Renal cortical epithelial cell (primary cell): ENCODE measurements around the gene MAN1C1. TPM values are rescaled to one million over a fixed set of nuclear protein-coding genes. Genes with fewer than 3 reads are reported as not detected.
A peak's percentile ranks its signal among the peaks of the same experiment; 100 is the strongest.

Experiments
- DNase-seq: peaks from one replicate; pipeline ENCODE4 v3.0.0-alpha.2; 2011; ENCODE audit warnings: low read depth
- total RNA-seq: library from RNA; depleted of rRNA; stranded (reverse); fragments of >200 nt; gene quantifications from 2 replicates; pipeline ENCODE4 v1.2.3, GENCODE V29; 2014

The MAN1C1 gene
- total RNA-seq, 1 donor from 2014 or later = 0.10 TPM

DNA sequence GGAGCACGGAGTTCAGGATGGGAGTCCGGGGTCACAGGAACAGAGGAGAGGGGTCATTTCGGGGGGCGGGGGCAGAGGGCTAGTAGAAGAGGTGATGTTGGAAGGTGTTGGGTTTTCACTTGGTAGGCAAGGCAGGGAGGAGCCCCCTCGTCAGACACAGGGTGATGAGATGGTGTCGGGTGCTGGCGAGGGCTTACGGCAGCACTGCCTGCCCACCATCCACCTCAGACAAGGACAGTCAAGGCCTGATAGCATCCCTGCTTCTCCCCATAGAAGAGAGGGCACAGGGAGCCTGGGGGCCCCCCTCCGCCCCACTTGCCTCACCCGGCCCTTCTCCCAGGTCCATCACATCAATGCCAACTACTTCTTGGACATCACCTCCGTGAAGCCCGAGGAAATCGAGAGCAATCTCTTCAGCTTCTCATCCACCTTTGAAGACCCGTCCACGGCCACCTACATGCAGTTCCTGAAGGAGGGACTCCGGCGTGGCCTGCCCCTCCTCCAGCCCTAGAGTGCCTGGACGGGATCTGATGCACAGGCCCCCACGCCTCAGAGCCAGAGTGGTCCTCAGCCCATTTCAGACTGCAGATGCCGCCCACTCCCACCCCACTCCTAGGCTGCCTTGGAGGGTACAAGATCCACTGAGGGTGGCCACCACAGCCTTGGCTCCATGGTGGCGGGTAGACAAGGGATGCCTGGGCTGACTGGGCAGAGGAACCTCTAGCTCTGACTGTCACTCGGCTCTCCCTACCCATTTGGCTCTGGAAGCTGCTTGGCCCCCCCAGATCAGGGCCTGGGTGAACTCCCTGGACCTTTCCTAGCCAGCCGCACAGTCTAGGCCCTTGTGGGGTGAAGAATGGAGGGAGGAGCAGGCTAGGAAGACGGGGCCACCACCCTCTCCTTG is 198.9 kb downstream of the MAN1C1 start:
- DNase-seq = no peak

DNA sequence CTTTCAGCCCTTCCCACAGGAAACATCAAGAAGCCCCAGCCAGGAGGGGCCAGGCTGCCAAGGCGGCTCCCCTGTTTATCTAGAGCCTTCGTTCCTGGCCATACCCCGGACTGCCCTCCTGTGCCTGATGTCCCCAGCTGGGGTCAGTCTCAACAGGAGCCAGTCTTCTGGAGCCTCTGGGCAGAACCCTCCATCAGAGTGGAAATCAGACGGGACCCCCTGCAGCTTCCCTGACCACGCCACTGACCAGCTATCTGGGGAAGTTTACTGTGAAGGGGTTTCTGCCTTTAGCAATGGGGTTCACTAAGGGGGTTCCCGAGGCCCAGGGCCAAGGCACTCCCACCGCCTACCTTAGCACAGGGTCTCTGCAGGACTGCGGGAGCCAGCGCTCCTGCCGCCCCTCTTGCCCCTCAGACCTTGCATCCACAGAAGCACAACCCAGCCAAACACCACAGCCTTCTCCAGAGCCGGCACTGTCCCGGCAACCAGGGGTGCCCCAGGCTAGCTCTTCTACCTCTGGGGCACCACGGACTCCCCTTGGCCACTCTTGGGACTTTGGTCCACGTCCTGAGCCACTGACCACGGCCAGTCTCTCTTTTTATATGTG is 199.6 kb downstream of the MAN1C1 start:
- DNase-seq = no peak

DNA sequence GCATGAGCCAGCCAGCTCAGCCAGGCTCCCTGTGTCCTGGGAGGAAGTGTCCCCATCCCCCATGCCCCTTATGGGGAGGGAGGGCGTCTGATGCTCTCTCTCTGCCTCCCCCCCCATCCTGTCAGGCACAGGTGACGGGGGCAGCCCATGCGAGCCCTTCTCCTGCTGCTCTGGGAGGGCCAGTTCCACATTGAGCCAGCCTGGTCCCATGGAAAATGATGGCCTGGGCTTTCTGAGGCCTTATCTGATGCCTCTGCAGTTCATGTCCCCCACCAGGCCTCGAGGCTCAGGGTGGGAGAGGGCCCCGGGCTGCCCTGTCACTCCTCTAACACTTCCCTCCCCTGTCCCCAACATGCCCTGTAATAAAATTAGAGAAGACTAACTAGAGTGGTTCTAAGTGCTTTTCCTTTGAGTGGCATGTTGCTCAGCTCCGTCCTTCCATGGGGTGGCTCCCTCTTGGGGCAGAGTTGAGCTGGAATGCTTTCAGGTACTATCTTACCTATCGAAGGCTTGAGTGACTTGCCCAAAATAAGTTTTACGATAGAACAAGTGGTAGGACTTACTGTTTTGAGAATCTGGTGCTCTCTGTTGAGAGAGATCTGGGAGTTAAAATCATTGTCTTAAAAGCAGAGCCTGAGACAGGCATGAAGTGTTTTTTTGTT is 201.4 kb downstream of the MAN1C1 start:
- no peak for DNase-seq

DNA sequence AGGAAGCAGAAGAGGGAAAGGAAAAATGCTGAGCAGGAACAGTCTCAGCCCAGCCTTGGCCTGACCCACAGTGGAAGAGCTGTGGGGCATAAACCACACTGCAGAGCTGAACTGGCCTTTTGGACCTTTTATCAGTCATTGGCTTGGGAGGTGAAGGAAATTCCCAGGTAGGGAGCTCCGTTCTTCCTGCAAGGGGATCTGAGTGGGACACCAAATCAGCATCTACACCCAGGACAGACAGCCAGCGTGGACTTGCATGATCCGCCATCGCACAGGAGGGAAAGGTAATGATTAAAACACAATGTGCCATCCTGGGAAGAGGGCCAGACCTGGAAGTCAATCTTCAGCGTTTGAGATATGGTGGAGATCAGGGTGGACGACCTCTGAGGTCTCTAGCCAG is 202.0 kb downstream of the MAN1C1 start:
- DNase-seq = no peak

DNA sequence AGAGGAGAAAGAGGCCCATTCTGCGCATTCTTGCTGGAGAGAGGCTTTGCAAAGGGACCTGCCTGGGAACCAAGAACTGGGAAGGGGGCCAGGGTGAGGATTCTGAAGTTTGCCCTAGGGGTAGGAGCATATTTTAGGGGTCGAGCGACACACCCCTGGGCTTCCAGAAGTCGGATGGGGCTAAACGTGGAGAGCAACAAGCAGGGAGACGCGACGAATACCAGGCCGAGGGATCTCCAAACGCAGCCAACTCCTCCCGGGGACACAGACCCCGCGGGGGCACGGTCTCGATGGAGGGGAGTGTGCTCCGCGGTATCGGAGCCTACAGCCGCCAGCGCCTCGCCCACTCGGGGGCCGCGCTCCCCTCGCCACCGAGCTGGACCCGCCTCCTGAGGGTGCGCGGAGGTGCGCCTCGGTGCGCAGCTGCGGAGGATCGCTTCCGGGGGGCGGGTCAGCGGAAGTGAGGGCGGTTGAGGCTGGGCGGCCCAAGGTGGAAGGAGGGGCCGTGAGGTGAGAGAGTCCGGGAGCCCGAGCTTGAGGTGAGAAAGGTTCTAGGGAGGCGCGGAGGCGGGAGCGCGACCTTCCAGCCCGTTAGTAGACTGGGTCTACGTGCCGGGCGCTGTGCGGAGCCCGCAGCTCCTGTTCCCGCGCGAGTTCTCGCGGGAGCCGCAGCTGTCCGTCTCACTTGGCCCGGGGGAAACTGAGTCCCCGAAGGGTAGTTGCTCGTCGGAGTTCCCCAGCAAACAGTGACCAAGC is 203.1 kb downstream of the MAN1C1 start, which contains the start of gene MTFR1L:
TSS of gene MTFR1L (plus strand) at position 464 of the 756 bp plus-strand sequence. CDS start 3,151 bp downstream, outside the sequence.
- peak; percentile 64 for DNase-seq

DNA sequence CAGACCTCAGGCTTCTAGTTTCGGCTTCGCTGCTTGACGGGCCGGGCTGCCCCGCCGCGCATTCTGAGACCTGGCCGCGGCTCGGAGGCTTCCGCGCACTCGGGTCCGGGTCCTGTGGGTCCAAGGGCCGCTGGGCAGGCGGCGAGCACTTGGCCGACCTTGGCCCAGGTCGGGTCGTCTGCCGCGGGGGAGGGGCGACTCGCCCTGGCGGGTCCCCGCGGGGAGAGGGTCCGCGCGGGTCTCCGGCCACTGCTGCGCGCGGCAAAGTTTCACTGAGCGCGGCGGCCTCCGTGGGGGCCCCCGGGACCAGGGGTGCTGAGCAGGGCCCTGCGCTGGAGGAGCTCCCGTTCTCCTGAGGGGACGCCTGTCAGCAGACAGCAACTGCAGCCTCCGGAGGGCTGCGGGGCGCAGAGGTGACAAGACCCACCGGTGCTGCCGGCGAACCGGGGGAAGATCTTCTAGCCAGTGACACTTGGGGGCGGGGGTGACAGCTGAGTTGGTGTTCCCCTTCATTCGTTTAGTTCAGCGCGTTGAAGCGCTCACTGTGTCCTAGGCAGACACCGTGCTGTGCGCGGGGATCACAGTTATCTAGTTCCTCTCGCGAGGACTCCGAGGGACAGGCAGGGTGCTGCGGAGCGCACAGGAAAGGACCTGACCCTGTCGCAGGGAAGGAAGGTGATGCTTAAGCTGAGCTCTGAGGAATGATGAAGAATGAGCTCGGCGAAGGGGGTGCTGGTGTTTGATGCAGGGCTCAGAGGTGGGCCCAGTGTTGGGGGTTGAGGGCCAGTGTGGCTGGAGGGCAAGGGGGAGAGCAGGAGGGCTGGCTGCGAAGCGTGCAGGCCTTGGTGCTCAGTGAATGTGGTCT is 203.9 kb downstream of the MAN1C1 start:
- peak; percentile 48 for DNase-seq

DNA sequence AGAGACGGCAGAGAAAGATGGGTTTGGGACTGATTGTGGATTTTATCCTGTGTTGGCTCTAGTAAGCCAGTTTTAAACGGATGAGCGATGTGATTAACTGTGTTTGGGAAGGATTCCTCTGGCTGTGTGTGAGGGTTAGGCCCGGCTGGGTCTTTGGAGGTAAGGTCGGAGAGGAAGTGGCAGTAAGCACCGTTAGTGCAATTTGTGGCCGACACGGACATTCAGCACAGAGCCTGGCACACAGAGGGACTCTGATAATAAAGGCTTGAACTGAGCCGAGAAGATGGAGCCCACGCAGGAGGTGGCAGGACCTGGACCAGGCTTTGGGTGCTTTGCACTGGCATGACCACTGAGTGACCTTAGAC is 204.5 kb downstream of the MAN1C1 start:
- DNase-seq = no peak

DNA sequence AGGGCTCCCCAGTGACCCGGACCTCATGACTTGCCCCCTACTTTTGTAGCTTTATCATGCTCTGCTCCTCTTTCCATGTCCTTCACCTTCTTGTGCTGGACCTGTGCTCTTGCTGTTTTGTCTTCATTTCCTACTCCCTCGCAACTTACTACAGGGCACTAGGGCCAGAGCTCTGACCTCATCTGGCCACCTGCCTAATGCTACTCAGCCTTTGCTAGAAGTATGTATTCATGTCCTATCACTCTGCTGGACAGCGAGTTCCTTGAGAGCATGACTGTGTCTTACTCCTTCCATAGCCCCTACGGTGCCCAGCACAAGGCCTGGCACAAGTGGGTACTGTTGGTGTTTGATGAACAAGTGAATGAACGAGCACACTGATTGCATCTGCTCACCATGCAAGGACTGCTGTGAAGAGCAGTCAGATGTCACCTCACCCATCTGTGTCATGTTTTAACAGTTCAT is 205.1 kb downstream of the MAN1C1 start:
- DNase-seq = peak; percentile 36

DNA sequence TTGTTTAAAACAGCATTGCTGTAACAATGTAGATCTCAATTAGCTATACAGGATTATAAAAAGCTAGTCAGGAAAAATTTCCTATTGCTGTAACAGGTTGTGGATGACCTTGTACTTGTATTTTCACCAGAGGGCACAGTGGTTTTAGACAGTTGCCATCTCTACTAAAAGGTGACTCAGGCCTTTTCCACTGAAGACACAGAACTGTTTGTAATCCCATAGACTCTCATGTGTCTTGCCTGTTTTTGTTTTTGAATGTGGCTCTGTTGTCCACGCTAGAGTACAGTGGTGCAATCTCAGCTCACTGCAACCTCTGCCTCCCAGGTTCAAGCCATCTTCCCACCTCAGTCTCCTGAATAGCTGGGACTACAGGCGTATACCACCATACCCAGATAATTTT is 209.0 kb downstream of the MAN1C1 start:
- no peak for DNase-seq

DNA sequence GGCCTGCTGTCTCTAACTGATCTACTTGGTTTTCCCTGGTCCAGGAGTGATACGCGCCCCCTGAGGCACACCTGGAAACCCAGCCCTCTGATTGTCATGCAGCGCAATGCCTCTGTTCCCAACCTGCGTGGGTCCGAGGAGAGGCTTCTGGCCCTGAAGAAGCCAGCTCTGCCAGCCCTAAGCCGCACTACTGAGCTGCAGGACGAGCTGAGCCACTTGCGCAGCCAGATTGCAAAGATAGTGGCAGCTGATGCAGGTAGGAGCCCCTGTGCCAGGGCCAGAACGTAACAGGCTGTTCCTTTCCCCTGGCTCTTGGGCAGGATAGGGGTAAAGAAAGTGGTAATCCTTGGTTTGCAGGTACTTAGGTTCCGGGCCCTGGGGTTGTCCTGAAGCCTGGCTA is 210.0 kb downstream of the MAN1C1 start:
- DNase-seq = no peak

DNA sequence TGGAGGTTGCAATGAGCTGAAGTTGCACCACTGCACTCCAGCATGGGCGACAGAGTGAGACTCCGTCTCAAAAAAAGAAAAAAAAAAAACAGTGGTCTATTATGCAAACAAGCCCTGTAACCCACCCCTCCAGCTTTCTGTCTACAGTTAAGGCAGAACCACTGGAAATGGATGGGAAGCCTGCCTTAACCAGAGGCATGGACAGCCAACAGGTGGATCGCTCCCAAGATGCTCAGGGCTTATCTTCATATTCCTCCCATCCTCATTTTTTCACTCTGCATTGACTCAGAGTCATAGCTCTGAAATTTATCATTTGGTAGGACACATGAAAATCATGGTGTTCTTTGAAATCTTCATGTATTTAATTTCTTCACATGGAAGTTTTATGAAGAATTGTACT is 211.9 kb downstream of the MAN1C1 start:
- no peak for DNase-seq

DNA sequence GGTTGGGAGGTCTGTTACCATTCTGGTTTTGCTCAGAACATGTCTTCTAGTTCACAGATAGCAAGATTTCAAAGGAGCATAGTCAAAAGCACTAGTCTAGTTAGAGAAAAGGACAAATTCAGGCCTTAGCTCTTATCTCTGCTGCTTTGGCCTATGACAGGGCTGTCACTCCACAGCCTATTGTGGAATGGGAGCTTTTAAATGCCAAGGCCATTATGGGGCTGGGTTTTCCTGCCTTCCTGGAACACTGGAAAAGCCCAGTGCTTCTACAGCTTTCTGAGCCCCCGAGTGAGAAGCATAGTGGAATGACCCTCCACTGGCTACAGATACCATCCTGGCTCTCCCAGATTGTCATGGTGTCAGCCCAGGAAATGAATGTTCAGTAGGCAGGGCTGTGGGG is 212.5 kb downstream of the MAN1C1 start:
- DNase-seq = no peak

DNA sequence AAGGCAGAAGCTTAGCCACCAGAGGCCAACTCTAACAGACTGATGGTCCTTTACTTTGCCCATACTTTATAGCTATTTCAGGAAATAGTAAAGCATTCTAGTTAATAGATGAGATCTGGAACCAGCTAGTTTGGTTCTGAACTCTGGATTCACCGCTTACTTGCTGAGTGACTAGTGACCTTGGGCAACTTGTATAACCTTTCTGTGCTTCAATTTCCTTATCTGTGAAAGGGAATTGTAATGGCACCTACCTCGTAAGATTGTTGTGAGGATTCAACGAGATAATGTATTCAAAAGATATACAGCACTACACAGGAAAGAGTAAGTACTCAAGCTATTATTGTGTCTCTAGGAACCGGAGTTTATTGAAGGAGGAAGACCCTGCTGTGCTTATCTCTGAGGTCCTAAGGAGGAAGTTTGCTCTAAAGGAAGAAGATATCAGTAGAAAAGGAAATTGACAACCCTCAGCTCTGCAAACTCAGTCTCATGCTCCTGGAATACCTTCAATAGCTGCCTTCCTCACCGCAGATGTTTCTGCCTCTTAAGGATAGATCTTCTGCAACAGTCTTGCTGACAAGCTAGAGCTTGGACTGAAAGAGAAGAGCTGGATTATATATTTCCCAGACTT is 215.1 kb downstream of the MAN1C1 start:
- no peak for DNase-seq

DNA sequence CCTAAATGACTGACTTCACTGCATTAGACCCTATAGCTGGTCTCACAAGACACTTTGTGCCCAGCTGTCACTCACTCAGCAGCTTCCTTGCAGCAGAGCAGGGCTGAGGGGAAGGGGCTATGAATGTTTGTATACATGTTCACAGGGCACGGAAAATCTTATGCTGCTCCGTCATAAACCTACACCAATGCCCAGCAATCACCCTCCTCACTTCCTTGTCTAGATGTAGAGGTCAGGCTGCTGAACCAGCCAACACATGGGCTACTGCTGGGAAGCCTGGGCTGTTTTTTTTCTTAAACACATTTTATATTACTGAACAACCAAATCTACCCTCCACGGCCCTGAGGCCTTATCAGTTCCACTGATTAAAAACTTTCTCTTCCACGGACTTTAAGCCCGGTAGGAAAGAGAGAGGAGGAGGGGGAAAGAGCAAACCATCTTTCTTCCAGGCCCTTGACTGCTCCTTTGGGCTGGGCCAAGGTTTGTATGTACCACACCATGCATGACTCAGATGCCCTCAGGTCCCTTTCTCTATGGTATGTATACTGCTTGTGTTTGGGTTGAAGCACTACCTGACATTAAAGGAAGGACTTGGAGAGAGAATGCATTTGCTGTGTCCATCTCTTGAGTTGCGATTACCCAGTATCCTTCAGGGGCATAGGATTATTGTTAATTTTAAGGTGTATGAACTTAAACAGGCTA is 215.9 kb downstream of the MAN1C1 start:
- no peak for DNase-seq

DNA sequence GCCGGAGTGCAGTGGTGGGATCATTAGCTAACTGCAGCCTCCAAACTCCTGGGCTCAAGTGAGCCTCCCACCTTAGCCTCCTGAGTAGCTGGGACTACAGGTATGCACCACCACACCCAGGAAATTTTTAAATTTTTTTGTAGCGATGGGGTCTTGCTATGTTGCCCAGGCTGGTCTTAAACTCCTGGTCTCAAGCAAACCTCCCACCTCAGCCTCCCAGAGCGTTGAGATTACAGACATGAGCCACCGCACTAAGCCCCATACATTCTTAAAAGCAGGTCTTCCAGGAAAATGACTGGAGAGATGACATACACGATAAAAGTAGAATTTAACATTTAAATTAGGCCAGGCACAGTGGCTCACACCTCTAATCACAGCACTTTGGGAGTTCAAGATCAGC is 216.6 kb downstream of the MAN1C1 start:
- no peak for DNase-seq

Other genes with a start within 250 kb of the MAN1C1 start
- gene RHCE, start 196.0 kb upstream of the MAN1C1 start, total RNA-seq = 0.15 and 1.2 TPM in 2 replicates
- 20.2 and 21.0 TPM in 2 replicates for gene MACO1, start 185.9 kb upstream of the MAN1C1 start, total RNA-seq
- gene LDLRAP1, start 73.2 kb upstream of the MAN1C1 start, total RNA-seq = 5.4 and 6.9 TPM in 2 replicates
- gene SELENON, start 183.4 kb downstream of the MAN1C1 start, total RNA-seq = 7.3 and 38.9 TPM in 2 replicates
- 20.1 and 40.1 TPM in 2 replicates for gene MTFR1L, start 203.2 kb downstream of the MAN1C1 start, total RNA-seq
- 0.89 and 5.7 TPM in 2 replicates for gene AUNIP, start 242.7 kb downstream of the MAN1C1 start, total RNA-seq